NCI-H345 (cell line): ENCODE data around the gene RRP15.
"Not testable (repeated sequence)": the region's sequence is repeated elsewhere in the genome, so short reads cannot be mapped to it uniquely, and the experiment has no call there.

Experiments
- DNase-seq: peaks from one replicate; lab custom pipeline; 2025; lab: John Stamatoyannopoulos, UW

RRP15 gene

GRCh38 chr1:218297461-218297860, 12.4 kb downstream of the RRP15 start:
- no peak for DNase-seq

DNA sequence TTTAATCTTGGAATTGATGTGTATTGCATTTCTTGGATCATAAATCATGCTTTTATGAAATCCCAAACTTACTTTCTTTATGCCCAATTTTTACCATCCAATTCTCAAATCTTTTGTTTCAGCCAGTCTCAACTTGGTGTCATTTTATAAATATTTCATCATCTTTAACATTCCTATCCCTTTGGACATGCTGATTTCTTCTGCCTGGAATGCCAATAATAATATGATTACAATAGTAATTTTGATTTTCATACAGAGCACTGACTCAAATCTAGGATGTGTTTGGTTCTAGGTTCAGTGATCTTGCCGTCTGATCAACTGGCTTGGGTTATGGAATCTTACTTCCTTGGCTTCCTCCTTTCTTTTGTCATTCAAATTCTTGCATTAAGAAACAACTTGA, 12.8 kb downstream of the RRP15 start:
- DNase-seq, result no peak

DNA sequence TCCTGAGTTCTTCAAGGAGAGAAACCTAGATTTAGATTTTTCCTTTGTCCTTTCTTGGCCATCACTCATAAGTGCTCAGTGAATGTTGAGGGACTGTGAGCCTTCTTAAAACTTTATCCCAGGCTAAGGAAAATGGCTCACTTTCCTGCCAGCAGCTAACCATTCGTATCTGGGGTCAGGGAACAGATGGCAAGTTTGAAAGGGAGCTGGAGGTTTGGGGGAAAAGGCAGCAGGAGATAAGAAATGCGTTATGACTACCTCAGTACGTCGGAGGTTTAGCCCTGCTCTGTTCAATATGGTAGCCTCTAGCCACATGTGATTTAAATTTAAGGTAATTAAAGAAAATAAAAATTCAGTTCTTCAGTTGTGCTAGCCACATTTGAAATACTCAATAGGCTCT, 13.3 kb downstream of the RRP15 start:
- DNase-seq, result no peak

DNA sequence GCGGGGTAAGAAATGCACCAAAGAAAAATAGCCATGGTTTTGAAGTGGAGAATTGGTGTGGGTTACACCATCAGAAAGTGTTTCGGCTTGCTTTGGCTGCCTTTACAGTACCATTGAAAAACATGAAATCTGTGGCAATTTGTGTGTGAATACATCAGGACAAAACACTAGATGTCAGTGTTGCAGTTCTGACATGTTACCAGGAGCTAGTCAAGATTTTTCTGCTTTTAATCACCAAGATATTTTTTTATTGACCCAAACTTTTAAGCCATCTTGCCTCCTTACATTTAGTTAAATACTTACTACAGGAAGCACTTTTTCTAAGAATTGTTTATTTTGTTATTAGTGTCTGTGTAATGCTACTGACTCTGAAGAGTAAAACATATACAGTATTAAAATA, 14.3 kb downstream of the RRP15 start:
- DNase-seq, result peak; percentile 15

- DNase-seq, result no peak
Measured at GRCh38 chr1:218301217-218301616, 16.1 kb downstream of the RRP15 start.

- DNase-seq, result no peak
Measured at GRCh38 chr1:218302155-218302554, 17.1 kb downstream of the RRP15 start.

DNA sequence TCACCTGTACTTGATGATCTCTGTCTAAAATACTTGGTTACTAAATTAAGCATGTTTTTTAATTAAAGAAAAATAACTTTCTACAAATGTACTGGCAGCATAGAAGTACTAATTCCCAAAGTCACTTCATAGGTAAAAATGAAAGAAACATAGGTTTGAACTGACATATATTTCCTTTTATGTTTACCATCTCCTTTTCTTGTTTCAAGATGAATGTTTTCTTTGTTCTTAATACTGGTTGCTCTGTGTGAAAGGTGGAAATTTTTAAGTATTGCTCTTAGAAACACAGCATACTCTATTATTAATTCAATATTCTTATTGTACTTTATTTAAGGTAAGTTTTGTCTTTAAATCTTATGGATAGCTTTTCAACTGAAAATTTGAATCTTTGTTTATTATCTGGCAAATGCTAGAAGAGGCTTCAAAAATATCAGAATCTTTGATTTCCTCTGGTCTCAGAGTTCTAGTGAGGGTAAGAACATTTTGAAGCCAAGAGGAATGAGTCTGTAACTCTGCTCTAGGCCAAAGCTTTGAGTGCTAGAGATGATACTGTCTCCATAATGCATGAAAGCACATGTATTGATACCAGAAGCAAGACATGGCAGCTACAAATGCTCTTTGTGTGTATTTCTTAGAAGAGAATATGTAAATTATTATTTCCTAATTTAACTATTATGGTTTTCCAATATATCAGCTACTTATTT, 18.2 kb downstream of the RRP15 start:
- no peak for DNase-seq

DNA sequence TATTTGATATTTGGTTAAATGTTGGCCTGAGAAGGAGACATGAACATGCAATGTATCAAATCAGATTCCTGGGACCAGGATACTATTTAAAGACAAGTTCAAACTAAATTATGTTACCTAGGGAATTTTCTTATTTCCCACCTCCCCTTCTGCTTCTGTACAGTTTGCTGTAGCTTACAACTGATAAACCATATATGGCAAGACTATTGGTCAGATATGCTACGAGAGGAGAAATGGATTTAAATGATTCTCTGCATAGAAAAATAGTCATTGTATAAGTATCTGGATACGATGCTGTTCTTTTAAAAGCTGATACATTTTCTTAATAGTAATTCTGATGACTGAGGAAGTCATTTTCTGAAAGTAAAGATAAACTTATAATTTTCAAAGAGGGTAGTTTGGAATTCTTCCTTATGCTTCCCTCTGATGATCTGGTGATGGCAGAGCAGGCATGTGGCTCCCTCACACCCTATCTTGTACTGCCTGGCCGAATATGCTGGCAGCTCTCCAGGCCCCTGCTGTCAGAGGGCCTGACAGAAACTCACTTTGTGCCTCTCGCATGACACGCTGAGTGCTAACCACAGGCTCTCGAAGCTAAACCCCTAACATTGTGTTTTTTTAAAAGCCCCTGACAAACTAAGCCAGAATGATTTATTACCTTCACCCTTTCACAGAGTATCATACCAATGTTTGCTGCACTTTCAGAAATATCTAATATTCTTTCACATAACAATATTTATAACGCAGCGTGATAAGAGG, 19.4 kb downstream of the RRP15 start:
- peak; percentile 95 for DNase-seq

- DNase-seq, result no peak
Measured at GRCh38 chr1:218305472-218306064, 20.5 kb downstream of the RRP15 start.

DNA sequence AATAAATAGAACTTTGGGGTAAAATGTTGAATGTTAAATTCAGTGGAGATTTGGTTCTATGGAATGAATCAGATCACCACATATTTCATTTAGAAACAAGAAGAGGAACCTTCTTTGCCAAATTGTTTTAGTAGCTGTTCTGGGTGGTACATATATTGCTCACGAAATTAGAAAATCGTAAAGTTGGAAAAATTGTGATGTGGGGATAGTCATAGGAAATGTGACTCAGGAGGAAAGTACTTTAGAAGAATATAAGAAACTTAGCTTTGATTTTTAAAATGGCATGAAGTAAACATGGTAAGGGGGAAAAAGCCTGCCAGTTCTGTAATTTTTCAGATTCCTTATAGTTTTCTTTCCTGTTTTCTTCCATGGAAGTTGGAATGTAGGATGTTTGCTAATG, 27.4 kb downstream of the RRP15 start:
- no peak for DNase-seq

DNA sequence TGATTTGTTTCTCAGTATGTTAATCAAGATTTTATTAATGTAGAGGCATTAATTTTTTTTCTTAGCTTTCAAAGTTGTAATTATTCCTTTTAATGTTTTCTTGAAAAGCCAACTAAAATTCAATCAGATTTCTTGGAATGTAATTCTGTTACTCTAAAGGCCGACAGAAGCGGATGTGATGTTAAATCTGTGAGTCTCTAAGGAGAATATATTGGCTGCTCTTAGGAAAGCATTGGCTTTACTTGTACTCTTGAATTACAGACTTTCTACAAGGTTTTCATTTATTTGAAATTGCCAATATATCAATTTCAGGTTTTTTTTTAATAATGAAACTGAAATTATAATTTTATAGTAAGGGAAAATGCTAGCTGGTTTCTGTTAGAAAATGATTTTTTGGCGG, 29.2 kb downstream of the RRP15 start:
- no peak for DNase-seq

GRCh38 chr1:218315638-218316037, 30.5 kb downstream of the RRP15 start:
- no peak for DNase-seq

DNA sequence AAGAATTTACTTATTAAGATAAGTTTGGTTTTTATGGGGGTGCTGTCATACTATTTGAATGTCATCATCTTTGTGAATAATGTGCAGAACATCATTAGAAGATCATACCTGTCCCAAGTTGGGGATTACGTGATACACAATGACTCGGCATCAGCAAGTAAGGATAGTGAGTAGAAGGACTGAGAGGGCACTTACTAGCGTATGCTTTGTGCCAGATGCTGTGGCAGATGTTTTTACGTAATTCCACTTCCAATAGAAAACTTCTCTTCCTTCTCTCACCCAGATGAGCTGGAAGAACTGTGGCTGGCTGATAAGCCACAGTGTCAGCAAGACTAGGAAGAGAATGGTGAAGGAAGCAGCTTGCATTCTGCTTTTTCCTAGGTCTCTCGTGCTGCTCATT, 32.0 kb downstream of the RRP15 start:
- DNase-seq, result no peak

- not testable (repeated sequence) for DNase-seq
Measured at GRCh38 chr1:218320182-218320581, 35.1 kb downstream of the RRP15 start.

DNA sequence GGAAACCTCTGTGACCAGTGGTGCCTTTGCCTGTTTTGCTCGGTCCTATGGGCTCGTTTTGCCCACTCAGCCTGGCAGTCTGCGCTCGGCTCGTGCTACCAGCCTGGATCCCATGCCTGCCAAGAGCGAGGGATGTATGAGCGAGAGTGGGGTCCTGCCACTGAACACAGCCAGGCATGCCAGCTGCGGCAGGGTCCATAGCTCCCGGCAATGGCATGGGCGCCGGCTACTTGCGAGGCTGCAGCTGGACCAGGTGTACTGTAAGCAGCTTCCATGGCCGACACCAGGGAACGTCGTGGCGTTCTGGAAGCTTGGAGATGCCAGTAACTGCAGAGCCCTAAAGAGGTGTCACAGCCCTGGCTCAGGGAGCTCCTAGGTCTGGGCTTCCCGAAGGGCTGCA, 37.7 kb downstream of the RRP15 start:
- DNase-seq, result no peak

- DNase-seq, result no peak
Measured at GRCh38 chr1:218323568-218324225, 38.6 kb downstream of the RRP15 start.

DNA sequence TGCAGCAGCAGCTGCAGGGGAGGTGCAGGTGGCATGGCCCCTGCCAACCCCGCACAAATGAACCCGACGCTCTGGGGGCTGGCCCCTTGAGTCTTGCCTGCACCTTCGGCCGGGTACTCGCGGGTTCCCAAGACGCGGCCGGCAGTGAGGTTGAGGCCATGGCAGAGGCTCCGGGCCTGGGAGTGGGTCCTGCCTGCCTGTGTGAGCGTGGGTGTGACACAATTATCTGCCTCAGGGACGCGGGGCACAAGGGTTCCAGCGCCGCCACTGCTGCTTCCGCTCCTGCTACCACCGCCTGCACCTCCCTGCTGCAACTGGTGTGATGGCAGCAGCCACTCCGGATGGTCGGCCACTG, 39.1 kb downstream of the RRP15 start:
- no peak for DNase-seq

GRCh38 chr1:218328769-218329168, 43.7 kb downstream of the RRP15 start:
- DNase-seq, result no peak

- DNase-seq, result peak; percentile 22
Measured at GRCh38 chr1:218330043-218330623, 45.0 kb downstream of the RRP15 start.

- no peak for DNase-seq
Measured at GRCh38 chr1:218332416-218332815, 47.3 kb downstream of the RRP15 start.

- DNase-seq, result peak; percentile 23
Measured at GRCh38 chr1:218336328-218336727, 51.2 kb downstream of the RRP15 start.

DNA sequence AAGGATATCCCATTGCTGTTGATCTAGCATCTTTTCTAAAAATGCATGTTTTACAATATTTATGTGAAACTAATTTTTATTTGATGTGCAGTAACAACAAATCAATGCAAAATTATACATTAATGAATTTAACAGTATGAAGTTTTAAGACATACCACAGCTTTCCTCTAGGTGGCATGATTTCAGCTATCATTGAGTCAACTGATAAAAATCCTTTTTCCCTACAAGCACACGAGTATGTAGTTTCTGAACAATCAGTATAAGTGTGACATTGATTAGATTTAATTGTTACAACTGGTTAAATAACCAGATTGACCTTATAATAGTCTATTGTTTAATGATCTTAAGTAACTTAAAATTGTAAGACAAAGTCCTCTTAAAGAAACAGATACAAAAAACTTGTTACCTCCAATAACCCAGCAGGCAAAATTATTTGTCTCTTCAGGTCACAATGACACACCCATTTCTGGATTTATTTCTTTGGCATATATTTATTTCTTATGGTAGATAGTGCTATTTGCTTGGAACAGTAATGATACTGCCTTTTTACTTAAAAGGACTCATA, 54.3 kb downstream of the RRP15 start:
- peak; percentile 34 for DNase-seq
